HL-60/S4 treated with retinoic acid at 250 ng/mL for 4 days and 3 days (cell line): ENCODE data around the gene MYO5B.
"Not testable (repeated sequence)": the region's sequence is repeated elsewhere in the genome, so short reads cannot be mapped to it uniquely, and the experiment has no call there.

ENCODE experiments used
- in situ Hi-C: fragments of 300-500 bp; cut with MboI; formaldehyde crosslinking; loops from 2 replicates; pipeline ENCODE4 v1.7.0; 2022; ENCODE audit warnings: low sequenced_read_pairs

MYO5B gene

DNA sequence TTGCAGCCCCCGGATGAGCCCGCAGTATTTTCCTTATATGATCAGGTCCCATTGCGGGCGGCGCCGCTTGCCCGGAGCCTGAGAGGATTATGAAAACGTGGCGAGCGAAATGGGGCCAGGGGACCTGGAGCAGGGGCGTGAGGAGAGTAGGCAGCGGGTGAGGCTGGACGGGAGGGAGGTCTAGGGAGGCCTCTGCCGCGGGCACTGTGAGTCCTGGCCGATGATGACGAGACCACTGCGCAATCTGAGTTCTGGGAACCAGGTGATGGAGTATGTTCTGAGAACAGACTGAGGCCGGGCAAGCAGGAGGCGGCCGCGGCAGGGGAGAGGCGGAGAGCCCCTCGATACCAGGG lies 380.8 kb downstream of the MYO5B start:
- in situ Hi-C loops: no loop called here

DNA sequence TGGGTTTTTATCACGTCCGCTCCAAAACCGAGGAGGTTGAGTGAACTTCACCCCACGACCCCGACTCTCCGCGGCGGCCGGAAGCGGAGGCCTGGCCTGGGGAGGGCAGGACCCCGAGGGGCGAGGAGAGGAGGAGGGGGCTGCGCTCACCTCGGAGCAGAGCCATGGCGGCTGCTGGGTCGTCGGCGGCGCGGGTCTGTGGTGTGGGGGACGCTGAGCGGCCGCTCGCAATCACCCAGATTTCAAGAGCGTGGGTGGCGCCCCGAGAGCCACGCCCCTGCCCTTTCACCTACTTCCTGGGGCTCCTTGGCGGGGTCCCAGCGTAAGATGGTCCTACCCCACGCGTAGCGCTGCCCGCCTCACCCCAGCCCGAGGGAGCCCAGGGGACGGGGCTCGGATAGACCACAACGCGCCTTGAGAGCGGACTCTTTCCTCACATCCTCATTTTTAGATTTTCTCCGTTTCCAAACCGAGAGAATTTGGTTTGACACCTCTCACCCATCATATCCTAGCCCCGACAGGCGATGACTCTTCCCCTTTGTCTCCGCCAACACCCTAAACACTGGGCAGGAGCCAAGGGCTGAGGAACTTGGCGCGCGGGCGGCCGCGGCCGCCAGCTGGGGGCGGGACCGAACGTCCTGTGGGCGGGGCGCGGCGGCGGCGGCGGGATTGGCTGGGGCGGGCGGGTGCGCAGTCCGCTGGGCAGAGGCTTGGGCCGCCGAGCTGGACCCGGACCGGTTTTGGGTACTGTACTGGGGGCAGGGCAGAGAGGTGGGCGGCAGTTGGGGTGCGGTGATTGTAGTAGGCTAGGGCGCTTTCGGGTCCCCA lies 381.4 kb downstream of the MYO5B start, which contains the start of gene ACAA2:
ACAA2 (minus strand) TSS at position 215 of the 828 bp plus-strand sequence; CDS start at position 166, 49 bp downstream.
- in situ Hi-C loops: no loop called here

DNA sequence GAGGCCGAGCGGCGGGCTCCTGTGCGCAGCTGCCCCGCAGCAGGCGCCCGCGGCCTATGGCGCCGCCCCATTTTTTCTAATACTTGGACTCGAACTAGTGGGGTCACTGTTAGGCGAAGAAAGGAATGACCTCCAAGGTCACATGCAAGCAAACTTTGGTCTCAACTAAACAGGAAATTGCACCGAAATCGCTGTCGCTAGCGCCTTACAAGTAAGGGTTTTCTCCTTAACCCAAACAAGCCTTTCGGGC lies 382.0 kb downstream of the MYO5B start:
- in situ Hi-C loops: no loop called here

DNA sequence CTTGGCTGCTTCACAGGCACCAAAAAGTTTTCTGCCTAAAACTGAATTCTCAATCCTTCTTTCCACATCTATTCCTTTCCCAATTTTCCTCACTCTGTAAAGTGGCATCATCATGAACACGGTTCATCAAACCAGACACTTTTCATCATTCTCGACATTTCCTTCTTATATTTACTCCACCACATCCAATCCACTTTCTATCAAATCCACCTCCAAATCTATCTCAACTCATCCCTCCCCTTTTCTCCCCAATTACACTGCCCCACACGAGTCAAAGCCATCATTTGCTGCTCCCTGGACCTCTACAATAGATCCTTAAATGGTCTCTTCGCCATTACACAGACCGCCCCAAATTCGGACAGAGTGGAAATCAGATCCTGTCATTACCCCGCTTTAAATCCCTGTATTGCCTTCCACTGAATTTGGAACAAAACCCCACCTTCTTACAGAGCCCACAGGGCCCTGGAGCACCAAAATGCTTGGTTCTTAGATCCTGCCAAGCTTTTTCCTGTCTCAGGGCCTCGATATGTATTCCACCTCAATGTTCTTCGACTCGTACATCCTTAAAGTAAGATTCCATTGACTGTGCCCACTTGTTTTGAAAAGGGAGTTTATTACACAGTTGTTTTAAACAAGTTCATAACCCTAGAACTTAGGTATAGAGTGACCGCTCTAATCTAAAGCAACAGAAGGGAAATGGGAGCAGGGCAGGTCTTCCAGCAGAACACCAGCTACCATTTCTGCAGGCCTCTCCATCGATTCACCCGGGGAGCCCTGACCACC lies 382.5 kb downstream of the MYO5B start:
- in situ Hi-C loops: no loop called here

DNA sequence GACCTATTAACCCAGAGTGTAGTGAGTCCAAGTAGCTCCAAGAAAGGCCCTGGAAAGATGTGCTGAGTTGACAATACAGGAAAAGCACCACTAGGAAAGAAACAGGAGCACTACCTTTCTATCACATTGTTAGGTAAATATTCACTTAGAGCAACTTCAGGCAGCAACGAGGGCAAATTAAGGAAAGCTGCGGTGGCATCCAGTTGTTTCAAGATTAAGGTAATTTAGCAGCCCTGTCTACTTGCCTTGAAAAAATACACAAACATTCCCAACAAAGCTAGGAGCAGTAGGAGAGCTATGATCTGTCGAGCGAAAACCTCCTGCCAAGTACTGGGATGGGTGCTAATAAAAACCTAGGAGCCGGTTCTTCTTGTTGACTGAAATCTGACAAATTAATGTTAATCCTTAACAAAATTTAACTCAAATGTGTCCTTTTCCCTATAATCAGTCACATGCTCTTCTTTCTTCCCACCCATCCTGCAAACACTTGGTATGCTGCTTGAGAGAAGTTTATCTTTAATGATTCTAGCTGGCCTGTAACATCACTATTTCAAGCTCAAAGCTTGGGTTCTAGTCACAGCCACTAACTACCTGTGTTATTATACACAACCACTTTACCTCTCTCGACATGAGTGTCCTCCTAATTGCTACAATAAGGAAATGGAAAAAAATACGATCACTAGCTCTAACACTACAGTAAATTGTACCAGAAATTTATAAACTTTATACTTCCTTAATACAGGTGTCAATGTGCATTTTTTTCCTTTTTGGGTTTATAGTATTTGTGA lies 383.6 kb downstream of the MYO5B start:
- in situ Hi-C loops: no loop called here

DNA sequence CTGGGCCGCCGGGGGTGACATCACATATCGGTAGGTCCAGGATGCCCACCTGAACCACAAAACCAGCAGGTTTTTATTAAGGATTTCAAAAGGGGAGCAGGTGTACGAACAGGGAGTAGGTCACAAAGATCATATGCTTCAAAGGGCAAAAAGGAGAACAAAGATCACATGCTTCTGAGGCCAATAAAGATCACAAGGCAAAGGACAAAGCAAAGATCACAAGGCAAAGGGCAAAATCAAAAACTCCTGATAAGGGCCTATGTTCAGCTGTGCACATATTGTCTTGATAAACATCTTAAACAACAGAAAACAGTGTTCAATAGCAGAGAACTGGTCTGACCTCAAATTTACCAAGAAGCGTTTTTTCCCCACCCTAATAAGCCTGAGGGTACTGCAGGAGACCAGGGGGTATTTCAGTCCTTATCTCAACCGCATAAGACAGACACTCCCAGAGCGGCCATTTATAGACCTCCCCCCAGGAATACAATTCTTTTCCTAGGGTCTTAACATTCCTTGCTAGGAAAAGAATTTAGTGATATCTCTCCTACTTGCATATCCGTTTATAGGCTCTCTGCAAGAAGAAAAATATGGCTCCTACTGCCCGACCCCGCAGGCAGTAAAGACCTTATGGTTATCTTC lies 386.3 kb downstream of the MYO5B start:
- in situ Hi-C loops: not testable (repeated sequence)

DNA sequence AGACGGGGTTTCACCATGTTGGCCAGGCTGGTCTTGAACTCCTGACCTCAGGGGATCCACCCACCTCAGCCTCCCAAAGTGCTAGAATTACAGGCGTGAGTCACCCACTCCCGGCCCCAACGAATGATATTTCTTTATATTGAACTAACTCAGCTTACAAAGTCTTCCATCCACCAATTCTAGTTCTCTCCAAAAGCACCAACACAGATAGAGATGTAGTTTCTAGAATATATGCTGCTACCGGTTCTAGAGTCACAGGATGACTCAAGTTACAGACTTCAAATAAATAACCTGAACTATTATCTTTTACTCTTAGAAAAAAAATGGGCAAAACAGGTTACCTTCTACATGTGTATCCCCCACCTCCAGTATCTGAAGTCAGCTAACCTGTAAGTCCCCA lies 390.9 kb downstream of the MYO5B start:
- in situ Hi-C loops: no loop called here

DNA sequence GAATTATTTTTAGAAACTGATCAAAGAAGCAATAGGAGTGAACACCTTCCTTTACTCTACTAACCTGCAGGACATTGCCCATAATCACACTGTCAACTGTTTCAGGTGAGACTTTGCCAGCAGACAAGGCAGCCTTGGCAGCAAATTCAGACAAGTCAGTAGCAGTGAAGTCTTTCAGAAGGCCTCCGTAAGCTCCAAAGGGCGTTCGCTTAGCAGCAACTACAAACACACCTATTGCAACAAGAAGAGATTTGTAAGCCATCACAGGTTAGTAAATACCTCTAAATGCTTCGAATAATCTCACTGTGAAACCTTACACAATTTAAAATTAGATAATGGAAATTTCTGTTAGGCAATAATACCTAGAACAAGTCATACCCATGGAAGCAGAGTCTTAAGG lies 392.3 kb downstream of the MYO5B start:
- in situ Hi-C loops: no loop called here

DNA sequence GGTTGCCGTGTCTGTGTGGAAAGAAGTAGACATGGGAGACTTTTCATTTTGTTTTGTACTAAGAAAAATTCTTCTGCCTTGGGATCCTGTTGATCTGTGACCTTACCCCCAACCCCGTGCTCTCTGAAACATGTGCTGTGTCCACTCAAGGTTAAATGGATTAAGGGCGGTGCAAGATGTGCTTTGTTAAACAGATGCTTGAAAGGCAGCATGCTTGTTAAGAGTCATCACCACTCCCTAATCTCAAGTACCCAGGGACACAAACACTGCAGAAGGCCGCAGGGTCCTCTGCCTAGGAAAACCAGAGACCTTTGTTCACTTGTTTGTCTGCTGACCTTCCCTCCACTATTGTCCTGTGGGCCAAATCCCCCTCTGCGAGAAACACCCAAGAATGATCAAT lies 394.5 kb downstream of the MYO5B start:
- in situ Hi-C loops: not testable (repeated sequence)

DNA sequence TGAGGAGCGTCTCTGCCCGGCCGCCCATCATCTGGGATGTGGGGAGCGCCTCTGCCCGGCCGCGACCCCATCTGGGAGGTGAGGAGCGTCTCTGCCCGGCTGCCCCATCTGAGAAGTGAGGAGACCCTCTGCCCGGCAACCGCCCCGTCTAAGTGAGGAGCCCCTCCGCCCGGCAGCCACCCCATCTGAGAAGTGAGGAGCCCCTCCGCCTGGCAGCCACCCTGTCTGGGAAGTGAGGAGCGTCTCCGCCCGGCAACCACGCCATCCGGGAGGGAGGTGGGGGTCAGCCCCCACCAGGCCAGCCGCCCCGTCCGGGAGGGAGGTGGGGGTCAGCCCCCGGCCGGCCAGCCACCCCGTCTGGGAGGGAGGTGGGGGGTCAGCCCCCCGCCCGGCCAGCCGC lies 395.1 kb downstream of the MYO5B start:
- in situ Hi-C loops: not testable (repeated sequence)

DNA sequence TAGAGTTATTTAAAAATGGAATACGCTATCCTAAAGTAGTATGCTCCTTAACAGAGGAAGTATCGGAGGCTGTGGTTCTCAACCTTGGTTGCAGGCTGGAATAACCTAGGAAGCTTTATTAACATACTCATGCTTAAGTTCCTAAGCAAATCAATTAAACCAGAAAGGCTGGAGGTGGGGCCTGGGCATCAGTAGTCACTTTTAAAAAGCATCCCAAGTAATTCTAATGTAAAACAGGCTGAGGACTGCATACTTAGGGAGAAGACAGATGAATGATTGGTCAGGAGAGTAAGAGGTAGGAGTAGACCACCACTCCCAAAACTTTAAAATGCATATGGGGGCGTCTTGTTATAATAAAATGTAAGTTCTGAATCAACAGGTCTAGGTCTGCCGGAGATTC lies 396.9 kb downstream of the MYO5B start:
- in situ Hi-C loops: no loop called here

DNA sequence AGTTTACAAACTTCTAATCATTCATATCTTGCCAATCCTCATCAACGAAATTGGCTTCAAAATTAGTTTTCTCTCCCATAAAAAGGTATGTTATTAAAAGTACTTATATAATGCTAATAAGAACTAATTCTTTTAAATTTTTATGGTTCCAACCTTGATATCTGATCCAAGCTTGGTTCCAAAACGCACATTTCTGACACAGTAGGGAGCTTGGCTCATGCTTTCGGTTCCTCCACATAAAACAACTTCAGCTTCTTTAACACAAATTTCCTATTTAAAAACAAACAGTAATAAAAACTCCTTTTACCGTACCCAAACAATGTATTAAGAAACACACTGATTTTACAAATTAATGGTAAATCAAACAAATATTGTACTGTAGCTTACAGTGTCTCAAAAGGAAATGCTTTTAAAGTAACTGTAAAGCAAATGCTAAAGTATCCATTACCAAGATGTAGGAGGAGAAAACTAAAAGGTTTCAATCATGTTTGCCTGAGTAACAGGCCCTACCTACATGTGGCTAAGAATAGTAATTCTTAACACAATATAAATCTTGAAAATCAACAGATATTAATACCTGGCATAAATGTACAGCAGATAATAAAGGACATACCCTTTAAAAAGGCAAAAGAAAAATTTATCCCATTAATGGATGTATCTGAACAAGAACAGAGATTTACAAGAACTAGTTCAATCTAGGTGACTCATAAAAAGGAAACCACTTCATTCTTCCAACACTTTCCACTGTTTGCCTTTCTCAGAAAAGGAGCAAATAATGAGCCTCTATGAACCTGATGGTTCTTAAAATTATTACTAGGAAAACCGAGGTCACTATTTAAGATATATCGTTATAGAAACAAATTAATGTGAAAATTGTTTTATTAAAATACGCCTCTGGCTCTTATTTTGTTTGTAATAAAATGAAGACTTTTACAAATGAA lies 399.1 kb downstream of the MYO5B start:
- in situ Hi-C loops: no loop called here

DNA sequence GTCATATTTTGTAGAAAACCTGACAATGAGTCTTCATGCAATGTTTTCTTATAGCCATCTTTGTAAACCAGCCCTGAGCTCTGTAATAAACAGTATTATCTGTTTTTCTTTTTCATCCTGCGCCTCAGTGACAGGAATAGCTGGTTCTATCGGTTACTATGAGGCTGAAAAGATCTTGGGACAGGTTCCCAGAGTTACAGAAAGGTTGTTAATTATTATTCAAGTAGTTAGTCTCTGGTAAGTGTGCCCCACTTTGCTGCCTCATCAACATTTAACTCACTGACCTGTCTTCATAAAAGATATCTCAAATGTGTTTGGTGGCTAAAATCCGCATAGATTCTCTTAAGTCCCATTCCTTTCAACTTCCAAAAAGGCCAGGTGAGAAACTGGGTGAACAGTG lies 400.2 kb downstream of the MYO5B start:
- in situ Hi-C loops: no loop called here

DNA sequence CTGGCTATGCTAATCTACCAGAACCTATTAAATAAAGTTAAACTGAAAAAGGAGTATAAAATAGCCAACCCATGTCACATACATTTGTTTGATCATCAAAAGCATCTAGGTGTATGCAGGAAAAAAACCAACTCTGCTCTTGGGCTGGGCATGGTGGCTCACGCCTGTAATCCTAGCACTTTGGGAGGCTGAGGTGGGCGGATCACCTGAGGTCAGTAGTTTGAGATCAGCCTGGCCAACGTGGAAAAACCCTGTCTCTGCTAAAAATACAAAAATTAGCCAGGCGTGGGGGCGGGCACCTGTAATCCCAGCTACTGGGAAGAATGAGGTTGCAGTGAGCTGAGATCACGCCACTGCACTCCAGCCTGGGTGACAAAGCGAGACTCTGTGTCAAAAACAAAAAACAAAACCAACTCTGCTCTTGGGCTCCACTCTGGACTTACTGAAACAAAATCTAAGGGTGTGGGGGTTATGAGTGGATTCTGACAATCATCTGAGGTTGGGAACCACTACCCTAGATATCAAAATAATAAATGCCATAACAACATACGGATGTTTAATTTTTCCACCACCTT lies 405.3 kb downstream of the MYO5B start:
- in situ Hi-C loops: not testable (repeated sequence)

DNA sequence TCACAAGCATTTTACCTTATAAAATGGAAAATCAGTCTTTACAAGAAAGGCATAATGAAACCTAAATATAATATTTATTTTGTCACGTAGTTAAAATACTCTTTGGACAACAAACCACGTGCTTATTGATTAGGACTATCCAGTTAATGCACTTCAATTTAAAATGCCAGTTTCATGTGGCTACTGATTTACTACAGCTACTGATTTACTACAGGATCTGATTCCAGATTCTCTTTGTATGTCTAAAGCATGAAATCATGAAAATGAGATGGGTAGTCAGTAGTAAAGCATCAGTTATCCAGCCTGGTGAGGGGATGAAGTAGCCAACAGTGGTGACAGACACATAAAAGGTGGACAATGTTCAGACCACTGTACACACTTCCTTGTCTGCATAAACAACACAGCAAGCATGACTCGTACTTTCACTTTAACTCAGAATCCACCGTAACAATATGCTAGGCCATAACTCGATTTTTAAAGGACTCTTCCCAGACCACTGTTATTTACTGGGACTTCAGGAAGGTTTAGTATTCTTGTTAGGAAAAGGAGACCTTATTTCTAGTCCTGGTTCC lies 406.5 kb downstream of the MYO5B start:
- in situ Hi-C loops: no loop called here

DNA sequence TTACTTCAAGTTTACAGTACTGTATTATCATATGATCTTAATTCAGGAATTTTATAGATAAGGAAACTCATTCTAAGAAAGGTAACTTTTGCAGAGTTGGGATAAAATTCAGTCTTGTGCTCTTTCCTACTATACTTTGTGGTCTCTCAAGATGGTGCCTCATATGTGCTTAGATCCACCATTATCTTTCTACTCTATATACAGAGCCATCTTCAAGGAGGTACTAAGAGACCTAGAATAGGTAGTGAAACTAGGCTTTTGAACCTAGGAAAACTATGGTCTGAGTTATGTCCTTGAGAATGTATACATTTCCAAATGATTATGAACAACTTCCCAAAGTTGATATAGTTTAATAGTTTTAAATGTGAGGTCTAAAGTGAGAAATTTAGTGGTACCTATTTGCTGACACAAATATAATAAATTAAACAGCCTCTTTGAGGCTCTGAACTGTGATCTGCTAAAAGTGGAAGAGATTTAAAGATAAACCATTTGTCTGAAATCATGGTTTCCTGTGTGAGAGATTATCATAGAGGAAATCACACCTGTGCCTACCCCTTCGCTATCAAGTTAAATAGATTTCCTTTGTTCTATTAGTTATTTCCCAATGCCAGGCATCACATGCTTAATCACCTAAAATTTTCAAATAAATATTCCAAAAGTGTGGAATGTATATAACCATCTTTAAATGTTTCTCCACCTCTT lies 408.8 kb downstream of the MYO5B start:
- in situ Hi-C loops: no loop called here

DNA sequence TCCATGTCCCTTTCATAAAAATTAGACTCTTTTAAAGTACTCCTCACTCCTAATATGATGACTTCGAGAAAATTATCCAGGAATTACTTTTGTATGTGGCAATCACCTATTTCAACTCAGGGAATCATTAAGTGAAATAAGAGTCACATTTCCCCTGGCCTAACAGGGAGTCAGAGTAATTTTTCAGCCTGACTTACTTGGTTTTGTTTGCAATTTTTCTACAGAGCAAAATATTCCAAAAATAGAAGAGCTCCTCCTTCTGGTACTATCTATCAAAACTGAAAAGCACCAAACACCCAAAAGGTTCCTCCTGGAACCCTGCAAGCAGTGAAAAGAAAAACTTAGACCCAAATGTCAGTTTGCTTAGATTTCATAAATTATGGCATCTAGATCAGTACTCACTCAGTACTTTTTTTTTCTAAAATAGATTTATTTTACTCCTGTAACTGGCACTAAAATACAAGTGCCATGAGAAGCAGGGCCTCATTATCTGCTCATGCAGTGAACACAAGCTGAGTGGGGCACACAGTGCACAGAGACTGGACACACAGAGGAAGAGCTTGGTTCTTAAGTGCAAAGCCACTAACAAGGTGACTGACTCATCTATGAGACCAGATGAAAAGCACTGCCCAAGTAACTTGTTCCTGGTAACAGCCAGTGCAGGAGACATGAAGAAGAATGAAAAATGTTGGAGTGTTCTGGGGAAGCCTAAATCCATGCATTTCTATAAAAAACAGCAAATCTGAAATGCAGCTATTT lies 410.3 kb downstream of the MYO5B start:
- in situ Hi-C loops: no loop called here

DNA sequence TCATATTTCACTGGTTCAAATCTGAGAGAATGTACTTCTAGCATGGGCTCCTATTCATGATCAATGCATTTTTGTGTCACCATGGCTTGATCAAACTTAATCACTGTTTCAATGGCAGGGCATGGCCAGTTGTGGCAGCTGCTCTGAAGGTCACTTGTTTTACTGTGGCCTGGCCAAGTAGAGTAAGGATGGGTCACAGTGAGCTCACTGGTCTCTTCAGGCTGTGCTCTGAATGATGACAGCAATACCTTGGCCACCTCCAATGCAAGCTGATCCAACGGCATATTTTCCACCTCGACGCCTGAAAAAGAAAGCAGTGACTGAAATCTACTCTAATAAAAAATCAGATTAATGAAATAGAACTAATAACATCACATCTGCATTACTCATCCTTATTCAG lies 411.3 kb downstream of the MYO5B start:
- in situ Hi-C loops: not testable (repeated sequence)
